NCI-H69 (cell line): ENCODE results near the gene POLD2.

ENCODE experiments used
- DNase-seq: peaks from one replicate; lab custom pipeline; 2025; lab: John Stamatoyannopoulos, UW

The POLD2 gene

DNA sequence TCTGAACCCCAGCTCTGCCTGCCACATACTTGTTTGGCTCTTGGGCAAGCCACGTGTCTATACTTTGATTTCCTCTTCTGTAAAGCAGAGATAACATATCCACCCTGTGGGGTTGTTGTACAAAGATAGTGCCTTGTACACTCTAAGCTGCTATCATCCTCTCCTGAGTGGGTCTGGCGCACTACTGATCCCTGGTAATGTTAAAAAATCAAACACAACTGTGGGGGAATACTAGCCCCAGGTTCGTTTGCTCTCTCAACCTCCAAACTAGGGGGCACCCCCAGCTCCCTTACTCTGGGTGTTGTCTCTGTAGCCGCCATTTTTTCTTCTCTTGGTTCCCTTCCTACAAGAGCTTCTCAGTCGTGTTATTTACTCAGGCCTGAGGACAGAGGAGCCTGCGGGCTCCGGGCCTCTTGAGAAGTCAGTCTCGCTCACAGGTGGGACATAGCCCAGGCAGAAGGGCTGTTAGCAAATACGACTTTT lies 42.0 kb downstream of the POLD2 start:
- DNase-seq, result no peak

DNA sequence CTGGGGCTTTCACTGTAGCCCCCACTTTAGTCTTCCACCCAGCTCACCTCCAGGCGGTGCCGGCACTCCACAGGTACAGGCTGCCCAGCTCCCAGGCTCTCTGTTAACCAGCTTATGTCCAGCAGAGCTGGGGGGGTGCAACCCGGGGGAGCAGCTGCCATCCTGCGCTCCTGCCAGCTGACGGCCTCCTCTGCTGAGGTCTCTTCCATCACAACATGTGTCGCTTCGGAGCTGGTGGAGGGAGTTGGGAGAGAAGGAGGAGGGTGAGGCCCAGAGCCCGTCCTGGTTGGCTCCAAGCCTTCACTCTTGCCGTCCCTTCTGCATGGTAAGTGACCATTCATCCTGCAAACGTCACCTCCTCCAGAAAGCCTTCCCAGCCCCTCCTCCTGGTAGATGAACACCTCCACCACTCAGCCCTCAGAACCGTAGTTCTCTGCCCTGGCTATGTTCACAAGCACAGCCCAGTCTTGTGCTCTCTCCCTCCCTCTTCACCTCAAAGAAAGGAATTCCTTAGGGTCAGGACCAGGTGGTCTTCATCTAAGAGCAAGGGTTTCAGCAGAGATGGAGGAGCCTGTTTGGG lies 42.6 kb downstream of the POLD2 start:
- no peak for DNase-seq

DNA sequence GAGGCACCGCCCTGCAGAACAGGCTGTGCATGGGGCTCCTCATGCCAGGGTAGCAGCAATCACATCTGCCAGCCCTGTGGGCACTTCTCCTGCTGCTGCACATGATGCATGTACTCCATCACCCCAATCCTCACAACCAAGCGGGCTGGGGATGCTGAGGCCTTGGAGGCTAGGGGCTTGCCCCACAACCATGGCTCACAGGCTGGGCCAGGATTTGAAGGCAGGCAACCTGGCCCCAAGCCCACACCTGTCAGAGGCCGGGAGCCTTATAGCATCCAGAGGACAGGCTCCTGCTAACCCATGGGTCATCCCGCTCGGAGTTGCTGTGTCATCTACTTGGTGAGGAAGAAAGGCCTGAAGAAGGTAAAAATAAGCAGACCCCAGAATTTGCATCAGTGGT lies 43.2 kb downstream of the POLD2 start:
- DNase-seq, result no peak

DNA sequence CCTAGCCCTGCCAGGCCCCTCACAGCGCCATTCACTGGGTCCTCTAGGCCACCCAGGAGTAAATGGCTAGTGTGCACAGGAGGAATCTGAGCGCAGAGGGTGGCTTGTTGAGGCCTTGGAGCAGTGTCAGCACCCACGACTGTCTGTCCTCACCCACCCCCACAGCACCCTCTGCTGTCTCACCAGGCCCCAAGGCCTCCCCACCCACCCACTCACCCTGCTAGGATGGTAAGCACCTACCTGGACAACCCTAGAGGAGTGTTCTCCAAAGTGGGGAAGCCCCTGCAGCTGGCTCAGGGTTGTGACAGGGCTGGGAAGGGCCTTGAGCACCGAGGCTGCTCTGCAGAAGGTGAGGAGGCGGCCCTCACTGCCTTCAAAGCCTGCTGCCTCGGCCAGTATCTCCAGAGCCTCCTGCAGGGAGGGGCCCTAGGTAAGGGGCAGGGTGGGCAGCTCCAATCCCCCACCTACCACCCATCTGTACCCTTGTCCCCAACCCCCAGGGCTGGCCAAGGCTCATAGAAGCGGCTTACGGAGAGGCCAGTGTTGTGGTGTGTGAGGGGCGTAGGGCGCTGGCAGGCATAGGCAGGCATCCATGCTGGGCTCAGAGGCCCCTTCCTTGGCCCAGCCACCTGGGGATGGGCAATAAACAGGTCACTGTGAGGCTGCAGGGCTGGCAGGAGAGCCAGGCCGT lies 43.9 kb downstream of the POLD2 start:
- DNase-seq, result no peak

DNA sequence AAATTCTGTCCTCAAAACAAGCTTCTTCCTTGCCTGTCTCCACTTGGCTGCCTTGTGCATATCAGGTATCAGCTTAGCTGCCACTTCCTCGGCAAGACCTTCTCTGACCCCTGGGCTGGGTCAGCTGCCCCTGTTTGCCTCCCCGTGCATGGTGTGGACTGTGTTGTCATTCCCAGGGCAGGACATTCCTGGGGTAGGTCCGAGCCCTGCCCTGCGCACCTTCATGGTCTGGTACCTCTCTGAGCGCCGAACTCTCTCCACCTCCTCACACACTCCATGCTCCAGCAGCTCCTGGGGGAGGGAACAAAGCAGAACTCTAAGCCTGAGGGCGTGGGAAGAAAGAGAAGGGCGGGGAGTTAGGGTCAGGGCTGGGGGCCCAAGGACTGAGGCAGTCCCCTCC lies 44.8 kb downstream of the POLD2 start:
- DNase-seq, result no peak

DNA sequence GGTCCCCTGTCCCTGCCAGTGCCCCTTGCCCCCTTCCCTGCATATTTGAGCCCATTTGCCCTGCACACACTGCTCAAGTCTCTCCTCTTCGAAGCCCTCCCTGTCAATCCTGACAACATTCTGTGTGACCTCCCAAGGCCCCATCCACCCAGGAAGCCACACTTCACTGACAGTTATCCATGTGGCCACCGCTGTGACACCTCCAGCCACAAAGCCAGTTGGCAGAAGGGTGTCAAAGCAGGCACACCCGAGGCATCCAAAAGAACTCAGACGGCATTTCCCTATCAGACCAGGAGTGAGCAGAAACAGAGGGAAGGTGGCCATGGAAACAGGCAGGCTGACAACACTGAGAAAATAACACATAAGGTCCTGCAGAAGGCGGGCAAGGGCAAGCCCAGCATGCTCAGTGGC lies 45.7 kb downstream of the POLD2 start:
- DNase-seq, result no peak

DNA sequence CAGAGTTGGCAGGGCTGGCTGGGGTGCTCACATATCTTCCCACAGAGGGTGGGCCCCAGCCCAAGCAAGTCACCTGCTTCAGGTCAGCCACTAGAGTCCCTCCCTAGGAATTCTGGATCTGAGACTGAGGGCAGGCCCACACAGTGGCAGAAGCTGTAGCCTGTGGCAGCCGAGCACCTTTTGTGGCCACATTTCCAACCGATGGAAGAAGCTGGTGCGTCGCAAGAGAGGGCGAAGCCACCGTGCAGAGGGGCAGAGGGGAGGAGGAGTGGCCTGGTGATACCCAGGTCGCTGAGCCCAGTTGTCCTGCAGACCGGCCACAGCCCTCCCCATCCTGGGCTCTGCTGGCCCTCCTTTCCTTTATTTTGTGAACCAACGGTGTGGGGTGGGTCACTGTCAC lies 46.3 kb downstream of the POLD2 start:
- DNase-seq, result no peak

DNA sequence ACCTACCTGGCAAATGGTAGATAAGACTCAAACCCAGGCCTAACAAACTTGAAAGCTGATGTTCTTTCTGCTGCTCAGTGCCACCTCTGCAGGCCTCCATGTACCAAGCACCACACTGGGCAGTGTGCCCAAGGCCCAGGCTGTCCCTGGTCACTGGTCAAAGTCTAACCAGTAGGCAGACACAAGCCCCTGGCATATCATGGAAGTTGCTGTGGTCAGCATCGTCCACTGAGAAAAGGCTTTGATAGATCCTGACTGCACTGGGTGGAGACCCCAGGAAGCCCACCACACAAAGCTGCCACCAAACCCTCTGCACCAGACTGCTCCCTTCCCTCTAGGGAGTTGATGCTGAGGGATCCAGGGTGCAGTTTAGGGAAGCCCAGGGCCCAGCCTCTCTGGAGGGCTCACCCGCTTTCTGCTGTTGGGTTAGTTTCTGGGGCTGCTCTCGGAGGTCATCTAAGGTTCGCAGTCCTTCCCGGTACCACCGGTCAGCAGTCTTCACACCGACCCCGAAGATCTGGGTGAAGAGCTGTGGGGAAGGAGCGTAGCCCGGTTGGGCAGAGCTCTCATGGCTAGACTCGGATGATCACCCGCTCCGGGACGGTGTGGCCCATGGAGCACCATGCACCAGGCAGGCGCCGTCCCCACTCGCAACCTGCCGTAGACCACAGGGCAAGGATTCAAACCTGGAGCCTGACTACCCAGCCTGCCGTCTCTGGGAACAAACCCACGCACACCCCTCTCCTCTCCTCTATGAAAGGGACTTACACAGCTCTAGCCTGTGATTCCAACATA lies 47.0 kb downstream of the POLD2 start:
- no peak for DNase-seq

DNA sequence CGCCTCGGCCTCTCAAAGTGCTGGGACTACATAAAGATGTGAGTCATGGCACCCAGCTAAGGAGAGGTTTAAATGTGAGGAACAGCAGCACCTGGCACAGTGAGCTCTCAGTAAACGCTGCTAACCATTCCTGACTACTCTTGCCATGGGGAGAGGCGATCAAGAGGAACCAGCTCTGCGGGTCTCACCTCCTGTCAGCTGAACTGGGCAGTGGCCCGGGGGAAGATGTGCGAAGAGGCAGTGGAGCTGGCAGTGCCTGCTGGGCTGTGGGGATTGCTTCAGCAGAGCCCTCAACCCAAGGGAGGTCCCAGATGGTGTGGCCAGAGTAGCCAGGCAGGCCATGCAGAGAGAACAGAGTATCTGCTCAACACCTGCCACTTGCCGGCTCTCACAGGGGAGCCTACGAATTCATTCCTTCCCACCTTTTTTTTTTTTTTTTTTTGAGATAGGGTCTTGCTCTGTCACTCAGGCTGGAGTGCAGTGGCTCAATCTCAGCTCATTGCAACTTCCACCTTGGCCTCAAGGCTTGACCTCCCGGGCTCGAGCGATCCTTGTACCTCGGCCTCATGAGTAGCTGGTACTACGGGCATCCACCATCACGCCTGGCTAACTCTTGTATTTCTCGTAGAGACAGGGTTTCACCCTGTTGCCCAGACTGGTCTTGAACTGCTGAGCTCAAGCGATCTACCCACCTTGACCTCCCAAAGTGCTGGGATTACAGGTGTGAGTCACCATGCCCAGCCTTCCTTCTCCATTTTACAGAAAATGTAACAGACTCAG lies 47.9 kb downstream of the POLD2 start:
- DNase-seq, result no peak

DNA sequence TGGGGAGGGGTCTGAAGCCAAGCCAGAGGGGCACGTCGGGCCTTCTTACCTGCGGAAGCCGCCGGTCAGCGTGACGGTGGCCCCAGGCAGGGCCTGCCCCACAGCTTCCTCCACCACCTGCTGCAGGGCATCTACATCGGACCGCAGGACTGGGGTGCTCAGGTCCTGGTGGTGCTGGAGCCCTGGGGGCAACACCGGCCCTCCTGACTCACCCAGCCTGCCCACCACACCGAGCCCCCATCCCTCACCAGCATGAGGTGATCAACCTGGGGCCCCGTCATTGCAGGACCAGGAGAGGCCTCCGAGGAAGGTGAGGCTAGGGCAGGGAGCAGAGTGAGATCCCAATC lies 49.0 kb downstream of the POLD2 start:
- DNase-seq, result no peak

DNA sequence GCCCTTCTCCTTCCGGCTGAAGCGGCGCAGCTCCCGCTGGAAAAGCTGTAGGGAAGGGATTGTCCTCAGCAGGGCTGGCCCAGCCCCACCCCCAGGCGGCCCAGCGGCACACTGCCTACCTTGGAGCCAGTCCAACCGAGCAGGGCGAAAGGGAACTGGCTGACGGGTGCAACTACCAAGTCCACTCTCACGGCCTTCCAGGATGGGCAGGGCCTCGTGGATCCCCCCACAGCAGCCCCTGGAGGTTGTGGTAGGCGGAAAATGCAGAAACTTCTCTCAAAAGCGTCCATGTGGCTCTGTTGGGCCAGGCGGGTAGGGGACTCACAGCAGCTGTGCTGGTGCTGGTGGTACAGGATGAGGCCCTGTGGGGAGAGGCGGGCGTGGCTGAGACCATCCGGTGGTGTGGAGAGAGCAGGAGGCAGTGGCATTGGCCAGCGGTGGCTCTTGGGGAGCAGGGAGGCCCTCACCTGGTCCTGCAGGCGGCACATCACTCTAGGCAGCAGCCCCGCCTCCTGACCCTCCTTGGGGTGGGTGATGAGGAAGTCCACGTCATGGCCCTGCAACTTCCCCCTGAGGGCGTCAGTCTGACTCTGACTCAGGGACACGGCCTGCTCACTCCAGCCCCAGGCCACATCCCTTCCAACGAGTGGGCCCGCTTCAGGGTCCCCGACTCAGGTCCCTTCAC lies 49.5 kb downstream of the POLD2 start:
- no peak for DNase-seq

DNA sequence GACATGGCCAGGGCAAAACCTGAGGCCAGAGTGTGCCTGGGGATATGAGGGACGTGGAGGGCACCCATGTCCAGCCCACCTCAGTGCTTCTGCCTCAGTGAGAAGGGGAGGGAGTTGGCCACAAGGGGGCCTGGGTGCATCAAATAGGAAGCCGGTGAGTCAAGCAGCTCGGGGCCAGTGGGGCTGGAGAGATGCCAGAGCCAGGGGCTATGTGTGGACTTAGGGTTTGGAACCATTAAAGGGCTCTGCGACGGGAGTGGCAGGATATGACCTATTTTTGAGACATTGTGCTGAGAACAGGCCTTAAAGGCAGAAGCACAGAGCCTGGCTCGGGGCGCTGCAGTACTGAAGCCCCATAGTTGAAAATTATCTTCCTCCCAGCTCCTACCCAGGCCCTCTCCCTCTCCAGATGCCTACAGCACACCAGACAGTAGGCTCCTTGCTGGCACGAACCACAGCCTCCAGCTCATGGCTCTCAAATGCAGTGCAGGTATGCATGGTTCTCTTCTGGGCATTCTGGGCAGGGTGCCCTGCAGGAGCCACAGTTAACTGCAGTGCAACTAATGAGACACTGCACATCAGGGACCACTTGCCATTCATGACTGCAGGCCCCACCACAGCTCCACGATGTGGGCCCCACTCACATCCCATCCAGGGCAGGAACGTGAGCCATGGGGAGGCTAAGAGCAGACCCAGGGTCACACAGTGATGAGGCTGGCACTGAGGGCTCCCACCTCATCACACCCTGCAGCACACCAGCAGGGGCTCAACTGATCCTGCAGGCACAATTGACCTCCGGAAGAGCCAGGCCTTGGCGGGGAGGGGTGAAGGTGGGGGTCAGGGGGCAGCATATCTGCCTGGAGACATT lies 50.8 kb downstream of the POLD2 start:
- peak; percentile 89 for DNase-seq

DNA sequence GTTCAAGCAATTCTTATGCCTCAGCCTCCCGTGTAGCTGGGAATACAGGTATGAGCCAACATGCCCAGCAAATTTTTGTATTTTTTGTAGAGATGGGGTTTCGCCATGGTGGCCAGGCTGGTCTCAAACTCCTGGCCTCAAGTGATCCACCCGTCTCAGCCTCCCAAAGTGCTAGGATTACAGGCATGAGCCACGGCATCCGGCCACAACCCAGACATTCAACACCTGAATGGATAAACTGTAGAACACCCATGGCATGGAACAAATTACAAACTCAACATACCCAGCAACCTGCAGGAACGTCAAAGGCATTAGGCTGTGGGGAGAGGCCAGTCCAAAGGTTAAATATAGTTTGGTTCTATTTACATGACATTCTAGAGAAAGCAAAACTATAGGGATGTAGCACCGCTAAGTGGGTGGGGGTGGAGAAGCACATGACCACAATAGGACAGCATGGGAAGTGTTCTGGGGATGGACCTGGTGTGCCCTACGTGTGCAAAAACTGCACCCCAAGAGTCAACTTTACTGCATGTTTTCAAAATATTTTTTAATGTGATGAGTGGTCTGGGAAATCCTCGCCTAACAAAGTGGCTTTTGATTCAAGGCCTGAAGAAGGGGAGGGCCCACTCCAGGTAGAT lies 51.5 kb downstream of the POLD2 start:
- no peak for DNase-seq

DNA sequence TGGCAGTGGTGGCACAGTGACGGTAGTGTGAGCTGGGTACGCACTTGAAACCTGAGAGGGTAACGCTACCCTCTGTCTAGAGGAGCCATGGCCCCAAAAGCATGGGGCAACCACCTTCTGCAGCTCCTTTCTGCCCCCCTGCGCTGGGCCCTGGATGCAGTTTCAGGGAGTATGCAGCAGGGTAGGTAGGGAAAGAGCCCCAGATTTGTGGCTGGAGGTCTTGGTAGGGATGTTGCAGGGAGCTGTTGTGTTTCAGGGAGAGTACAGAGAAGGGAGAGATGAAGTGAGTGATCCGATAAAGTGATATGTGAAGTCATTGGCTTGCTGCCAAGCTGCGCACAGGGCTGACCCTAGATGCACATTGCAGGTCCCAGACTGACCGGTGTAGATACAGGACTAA lies 55.3 kb downstream of the POLD2 start:
- DNase-seq, result peak; percentile 56

DNA sequence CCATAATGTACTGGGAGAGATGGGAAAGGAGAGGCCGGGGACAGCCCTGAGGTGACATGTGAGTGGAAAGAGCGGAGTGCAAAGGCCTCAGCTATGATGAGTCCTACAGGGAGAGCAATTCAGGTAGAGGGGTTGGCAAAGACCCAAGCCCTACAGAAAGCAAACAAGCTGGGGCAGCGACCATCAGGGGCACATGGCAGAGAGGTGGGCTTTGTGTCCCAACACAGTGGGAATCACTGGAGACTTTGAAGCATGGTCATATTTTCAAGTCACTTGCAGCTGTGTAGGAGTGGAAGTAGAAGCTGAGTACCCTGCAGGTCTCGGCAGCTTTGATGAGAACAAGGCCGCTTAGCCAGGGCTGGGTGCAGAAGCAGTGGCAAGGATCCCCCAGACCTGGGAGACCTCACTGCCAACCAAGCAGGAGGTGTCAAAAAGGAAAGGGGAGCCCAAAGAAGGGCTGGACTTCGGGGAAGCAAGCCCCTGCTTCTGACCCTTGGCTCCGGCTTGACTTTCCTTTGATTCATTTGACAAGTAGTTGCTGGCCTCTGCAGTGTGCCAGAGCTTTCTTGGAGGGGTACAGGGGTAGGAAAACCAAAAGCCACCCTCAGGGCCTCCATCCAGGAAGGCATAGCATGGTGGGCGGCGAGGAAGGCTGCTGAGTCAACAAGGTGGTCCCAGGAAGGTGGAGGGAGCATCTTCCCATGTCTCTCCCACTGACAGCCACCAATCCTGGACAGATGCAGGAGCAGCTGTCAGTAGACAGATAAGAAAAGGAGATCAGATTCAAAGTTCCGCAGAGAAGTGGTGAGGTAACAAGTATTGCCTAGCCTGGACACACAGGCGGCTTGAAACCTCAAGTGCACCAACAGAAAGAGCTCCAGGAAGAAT lies 56.0 kb downstream of the POLD2 start:
- DNase-seq, result no peak

DNA sequence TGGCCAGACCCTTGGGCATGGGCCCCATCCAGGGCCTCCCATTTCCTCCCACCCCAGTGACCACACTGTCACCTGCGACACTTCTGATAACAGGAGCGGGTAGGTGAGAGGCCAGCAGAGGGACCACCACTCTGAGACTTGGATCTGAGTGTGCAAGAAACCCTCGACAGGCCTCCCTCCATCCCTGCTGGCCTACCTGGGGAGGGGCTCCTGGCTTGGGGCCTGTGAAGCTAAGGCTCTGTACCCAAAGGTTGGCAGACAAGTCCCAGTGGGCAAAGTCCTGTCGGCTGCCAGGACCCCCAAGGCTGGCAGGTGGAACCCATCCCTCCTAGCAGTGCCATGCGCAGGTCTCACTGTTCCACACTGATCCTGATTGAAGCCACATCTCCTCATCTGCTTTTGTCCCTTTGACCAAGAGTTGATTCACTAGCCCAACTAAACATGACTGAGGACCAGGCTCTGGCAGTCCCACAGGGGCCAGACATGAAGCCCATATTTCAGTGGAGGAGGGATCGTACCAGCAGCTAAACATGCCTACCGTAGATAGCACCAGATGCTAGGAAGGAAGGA lies 56.8 kb downstream of the POLD2 start:
- DNase-seq, result no peak

DNA sequence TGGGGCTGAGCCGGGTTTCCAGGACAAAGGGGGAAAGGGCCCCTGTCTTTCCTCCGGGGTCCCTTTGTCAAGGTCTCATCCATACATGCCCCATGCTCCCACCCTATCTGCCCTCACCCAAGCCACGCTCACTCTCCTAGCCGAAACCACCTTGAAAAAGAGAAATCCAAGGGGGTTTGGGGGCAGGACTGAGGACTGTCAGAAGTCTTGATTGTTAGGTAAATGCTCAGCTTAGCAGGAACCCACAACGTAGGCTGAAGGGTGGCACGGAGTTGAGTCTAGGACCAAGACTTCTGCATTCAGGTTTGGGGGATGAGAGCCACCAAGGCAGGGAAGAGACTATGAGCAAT lies 57.3 kb downstream of the POLD2 start:
- no peak for DNase-seq

DNA sequence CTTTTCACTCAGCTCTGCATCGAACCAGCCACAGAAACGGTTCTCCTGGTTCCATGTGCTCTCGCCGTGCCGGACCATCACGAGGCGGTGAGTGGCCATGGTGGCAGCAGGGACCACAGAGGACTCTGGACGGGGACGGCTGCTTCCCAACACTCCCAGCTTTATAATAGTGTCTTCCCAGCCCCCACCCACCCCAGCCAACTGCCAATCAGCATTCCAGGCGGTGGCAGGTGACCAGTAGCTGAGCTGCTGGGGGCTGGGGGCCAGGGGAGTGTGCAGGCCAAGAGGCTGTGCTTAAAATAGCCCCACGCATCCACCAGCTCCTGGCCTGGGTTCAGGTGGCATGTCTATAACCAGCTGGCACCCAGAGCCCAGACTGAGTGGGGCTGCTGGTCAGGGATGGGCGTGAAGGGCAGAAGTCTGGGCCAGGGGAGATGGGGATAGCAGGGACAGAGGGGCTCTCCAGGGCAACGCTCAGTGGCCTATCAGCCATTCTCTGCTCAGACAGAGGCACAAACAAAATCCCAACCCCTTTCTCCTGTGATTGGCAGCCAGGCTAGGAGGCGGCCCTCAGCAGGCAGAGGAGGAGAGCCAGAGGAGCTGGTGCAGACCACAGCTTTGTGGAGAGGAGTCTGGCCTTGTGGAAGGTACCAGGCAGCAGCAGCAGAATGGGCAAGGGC lies 57.8 kb downstream of the POLD2 start, which contains the start of gene PGAM2:
TSS of gene PGAM2 (minus strand) at position 137 of the 680 bp plus-strand sequence. CDS start at position 99, 38 bp downstream.
- peak; percentile 71 for DNase-seq
